Smooth muscle cell (in vitro differentiated cells): ENCODE data around the gene SYTL3. TPM values are rescaled to one million over a fixed set of nuclear protein-coding genes. Genes with fewer than 3 reads are reported as not detected.

Experiments
- DNase-seq: peaks from one replicate; lab custom pipeline; 2025; ENCODE audit not compliant: unreplicated experiment; lab: John Stamatoyannopoulos, UW
- H2AFZ ChIP-seq: fragments of 200-600 bp; sonication (generic); 2 replicates; pipeline ENCODE4 v1.6.0; 2016; ENCODE audit warnings: antibody characterized with exemption, low read depth, mild to moderate bottlenecking
- H3F3A ChIP-seq: fragments of 200-600 bp; sonication (generic); 2 replicates; pipeline ENCODE4 v1.6.0; 2017; ENCODE audit warnings: antibody characterized with exemption, low read depth
- H3K27ac ChIP-seq: fragments of 200-600 bp; sonication (generic); 2 replicates; pipeline ENCODE4 v1.5.1; 2016; ENCODE audit warnings: low read depth, mild to moderate bottlenecking
- H3K27me3 ChIP-seq: fragments of 200-600 bp; sonication (generic); 2 replicates; pipeline ENCODE4 v1.6.1; 2016; ENCODE audit warnings: low read depth, mild to moderate bottlenecking
- H3K36me3 ChIP-seq: fragments of 200-600 bp; sonication (generic); 2 replicates; pipeline ENCODE4 v1.5.1; 2016; ENCODE audit warnings: low read depth
- H3K4me1 ChIP-seq: fragments of 200-600 bp; sonication (generic); 2 replicates; pipeline ENCODE4 v1.5.1; 2016; ENCODE audit warnings: low read depth
- H3K4me2 ChIP-seq: fragments of 200-600 bp; sonication (generic); 2 replicates; pipeline ENCODE4 v1.6.0; 2016; ENCODE audit warnings: mild to moderate bottlenecking
- H3K4me3 ChIP-seq: fragments of 200-600 bp; sonication (generic); 2 replicates; pipeline ENCODE4 v1.5.1; 2016; ENCODE audit warnings: mild to moderate bottlenecking
- H3K79me2 ChIP-seq: fragments of 200-600 bp; sonication (generic); 2 replicates; pipeline ENCODE4 v1.6.0; 2016; ENCODE audit warnings: low read depth, mild to moderate bottlenecking
- H3K9ac ChIP-seq: fragments of 200-600 bp; sonication (generic); 2 replicates; pipeline ENCODE4 v1.6.0; 2016; ENCODE audit warnings: low read depth
- H3K9me3 ChIP-seq: fragments of 200-600 bp; sonication (generic); replicated peaks from 2 replicates; pipeline ENCODE4 v1.5.1; 2016; ENCODE audit warnings: low read depth
- H4K20me1 ChIP-seq: fragments of 200-600 bp; sonication (generic); 2 replicates; pipeline ENCODE4 v1.6.0; 2016; ENCODE audit warnings: low read depth
- CTCF ChIP-seq: fragments of 200-600 bp; sonication (generic); IDR thresholded peaks from 2 replicates; pipeline ENCODE4 v1.5.1; 2017; ENCODE audit warnings: borderline replicate concordance, mild to moderate bottlenecking, antibody characterized with exemption; ENCODE audit not compliant: insufficient read depth, poor library complexity, severe bottlenecking
- WGBS: methylation state at CpG from one replicate; pipeline ENCODE4 v1.1.7; 2016; ENCODE audit warnings: low lambda C conversion rate; 5-methylcytosine and 5-hydroxymethylcytosine counted together
- polyA plus RNA-seq: library from polyadenylated mRNA; unstranded; fragments of >200 nt; fragmentation: Nextera tagmentation; extraction: Ambion mirVana; gene quantifications from 2 replicates; pipeline ENCODE4 v1.2.1, GENCODE V29; 2016
- total RNA-seq: library from RNA; depleted of rRNA; stranded (reverse); fragments of >200 nt; gene quantifications from 2 replicates; pipeline ENCODE4 v1.2.3, GENCODE V29; 2014

Gene SYTL3
- total and polyA plus RNA-seq, 2 experiments from 2014 or later: 0.13 to 1.2 TPM

DNA sequence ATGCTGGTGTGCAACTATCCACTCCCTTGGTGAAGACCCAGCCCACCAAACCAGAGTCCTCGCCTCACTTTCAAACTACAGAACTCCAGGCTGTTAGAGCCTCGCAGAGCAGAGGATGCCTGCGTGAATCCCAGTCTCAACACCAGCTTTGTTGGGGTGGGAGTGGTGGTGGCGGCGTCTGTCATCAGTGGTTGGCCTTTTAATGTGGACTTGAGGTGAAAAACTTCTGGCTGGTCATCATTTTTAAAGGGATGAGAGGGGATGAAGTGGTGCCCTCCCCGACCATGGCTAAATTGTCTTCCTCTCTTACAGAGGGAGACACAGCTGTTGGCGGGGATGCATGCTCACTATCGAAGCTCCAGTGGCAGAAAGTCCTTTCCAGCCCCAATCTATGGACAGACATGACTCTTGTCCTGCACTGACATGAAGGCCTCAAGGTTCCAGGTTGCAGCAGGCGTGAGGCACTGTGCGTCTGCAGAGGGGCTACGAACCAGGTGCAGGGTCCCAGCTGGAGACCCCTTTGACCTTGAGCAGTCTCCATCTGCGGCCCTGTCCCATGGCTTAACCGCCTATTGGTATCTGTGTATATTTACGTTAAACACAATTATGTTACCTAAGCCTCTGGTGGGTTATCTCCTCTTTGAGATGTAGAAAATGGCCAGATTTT lies 114.5 kb downstream of the SYTL3 start:
- no peak for TF ChIP-seq CTCF
- H3K79me2 ChIP-seq: no peaks in the 10 kb centered on the region
- 92% methylated on average over 14 of the region's 14 CpGs for WGBS
- H3K27me3 ChIP-seq: no peaks in the 10 kb centered on the region
- H4K20me1 ChIP-seq: no peaks in the 10 kb centered on the region
- H3K4me2 ChIP-seq: no peak overlapping the region
- no peaks in the 10 kb centered on the region for H3K9me3 ChIP-seq
- no peak overlapping the region for H3K27ac ChIP-seq
- H3K36me3 ChIP-seq: no peaks in the 10 kb centered on the region
- no peaks in the 10 kb centered on the region for H3K4me1 ChIP-seq
- H3K4me3 ChIP-seq: no peak overlapping the region
- H3F3A ChIP-seq: no peaks in the 10 kb centered on the region
- H3K9ac ChIP-seq: no peak overlapping the region
- no peak overlapping the region for H2AFZ ChIP-seq
- DNase-seq: no peak

DNA sequence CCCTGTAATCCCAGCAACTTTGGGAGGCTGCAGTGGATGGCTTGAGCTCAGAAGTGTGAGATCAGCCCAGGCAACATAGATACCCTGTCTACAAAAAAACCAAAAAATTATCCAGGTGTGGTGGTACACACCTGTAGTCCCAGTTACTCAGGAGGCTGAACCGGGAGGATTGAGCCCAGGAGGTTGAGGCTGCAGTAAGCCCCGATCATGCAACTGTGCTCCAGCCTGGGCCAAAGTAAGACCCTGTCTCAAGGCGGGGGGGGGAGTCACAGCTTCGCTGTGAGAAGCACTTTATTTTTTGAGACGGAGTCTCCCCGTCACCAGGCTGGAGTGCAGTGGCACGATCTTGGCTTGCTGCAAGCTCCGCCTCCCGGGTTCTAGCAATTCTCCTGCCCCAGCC lies 115.1 kb downstream of the SYTL3 start:
- Histone ChIP-seq H3K9ac (no peak overlapping the region), H3K79me2 (no peaks in the 10 kb centered on the region), H3K4me2 (no peak overlapping the region), H3K27ac (no peak overlapping the region), H3K4me1 (no peaks in the 10 kb centered on the region), H3K9me3 (no peaks in the 10 kb centered on the region), H3K4me3 (no peak overlapping the region), H3K36me3 (no peaks in the 10 kb centered on the region), H3F3A (no peaks in the 10 kb centered on the region), H2AFZ (no peak overlapping the region), H3K27me3 (no peaks in the 10 kb centered on the region), H4K20me1 (no peaks in the 10 kb centered on the region)
- no peak for DNase-seq
- WGBS: 96% methylated on average over 9 of the region's 9 CpGs
- TF ChIP-seq CTCF: no peak

DNA sequence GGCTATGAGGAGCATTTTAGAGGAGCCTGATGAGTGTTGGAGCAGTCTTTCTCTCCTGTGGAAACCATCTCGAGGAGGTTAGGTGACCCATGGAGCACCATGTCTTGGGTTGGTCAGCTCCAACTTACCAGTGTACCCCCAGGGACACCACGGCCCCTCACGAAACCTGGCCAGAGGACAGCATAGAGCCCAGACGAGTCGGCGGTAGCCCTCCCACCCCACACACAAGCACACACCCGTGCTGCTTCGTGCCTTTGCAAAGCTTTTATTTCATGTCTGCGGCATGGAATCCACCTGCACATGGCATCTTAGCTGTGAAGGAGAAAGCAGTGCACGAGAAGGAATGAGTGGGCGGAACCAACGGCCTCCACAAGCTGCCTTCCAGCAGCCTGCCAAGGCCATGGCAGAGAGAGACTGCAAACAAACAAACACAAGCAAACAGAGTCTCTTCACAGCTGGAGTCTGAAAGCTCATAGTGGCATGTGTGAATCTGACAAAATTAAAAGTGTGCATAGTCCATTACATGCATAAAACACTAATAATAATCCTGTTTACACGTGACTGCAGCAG lies 115.7 kb downstream of the SYTL3 start:
- Histone ChIP-seq H3F3A (no peaks in the 10 kb centered on the region), H3K4me2 (no peak overlapping the region), H3K9me3 (no peaks in the 10 kb centered on the region), H3K36me3 (no peaks in the 10 kb centered on the region), H2AFZ (no peak overlapping the region), H3K79me2 (no peaks in the 10 kb centered on the region), H3K4me3 (no peak overlapping the region), H4K20me1 (no peaks in the 10 kb centered on the region), H3K27me3 (no peaks in the 10 kb centered on the region), H3K4me1 (no peaks in the 10 kb centered on the region), H3K9ac (no peak overlapping the region), H3K27ac (no peak overlapping the region)
- TF ChIP-seq CTCF: no peak
- WGBS: 96% methylated on average over 13 of the region's 13 CpGs
- DNase-seq: no peak
